AG10803 (cell line): ENCODE measurements around the gene NTNG1.

ENCODE experiments used
- DNase-seq: peaks from one replicate; pipeline ENCODE4 v3.0.0; 2010; ENCODE audit warnings: low read depth
- H3K4me3 ChIP-seq: 2 replicates; pipeline ENCODE4 v1.5.1; 2011; ENCODE audit warnings: mild to moderate bottlenecking, low read length, control low read depth
- TF ChIP-seq, protein P1 (sequence below): conservative IDR thresholded peaks from 2 replicates; pipeline ENCODE4 v1.5.1; 2011; ENCODE audit warnings: mild to moderate bottlenecking, low read length, control low read depth, inconsistent platforms

Gene NTNG1

DNA sequence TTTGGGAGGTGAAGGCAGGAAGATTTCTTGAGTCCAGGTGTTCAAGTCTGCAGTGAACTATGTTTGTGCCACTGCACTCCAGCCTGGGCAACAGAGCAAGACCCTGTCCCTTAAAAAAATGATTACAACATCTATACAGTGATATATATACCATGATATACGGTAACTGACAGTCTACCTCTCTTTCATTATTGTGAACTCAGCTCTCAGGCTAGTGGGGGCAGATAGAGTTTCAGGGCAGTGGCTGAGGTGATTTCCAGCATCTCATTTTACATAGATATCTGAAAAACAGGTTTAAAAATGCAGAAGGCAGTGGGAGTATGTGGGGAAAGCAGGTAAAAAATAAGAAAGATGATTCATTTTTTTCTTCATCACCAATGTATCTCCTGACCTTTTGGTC, 8.1 kb upstream of the NTNG1 start:
- H3K4me3 ChIP-seq, result no peak overlapping the region
- TF ChIP-seq, protein P1, sequence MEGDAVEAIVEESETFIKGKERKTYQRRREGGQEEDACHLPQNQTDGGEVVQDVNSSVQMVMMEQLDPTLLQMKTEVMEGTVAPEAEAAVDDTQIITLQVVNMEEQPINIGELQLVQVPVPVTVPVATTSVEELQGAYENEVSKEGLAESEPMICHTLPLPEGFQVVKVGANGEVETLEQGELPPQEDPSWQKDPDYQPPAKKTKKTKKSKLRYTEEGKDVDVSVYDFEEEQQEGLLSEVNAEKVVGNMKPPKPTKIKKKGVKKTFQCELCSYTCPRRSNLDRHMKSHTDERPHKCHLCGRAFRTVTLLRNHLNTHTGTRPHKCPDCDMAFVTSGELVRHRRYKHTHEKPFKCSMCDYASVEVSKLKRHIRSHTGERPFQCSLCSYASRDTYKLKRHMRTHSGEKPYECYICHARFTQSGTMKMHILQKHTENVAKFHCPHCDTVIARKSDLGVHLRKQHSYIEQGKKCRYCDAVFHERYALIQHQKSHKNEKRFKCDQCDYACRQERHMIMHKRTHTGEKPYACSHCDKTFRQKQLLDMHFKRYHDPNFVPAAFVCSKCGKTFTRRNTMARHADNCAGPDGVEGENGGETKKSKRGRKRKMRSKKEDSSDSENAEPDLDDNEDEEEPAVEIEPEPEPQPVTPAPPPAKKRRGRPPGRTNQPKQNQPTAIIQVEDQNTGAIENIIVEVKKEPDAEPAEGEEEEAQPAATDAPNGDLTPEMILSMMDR, result no peak

DNA sequence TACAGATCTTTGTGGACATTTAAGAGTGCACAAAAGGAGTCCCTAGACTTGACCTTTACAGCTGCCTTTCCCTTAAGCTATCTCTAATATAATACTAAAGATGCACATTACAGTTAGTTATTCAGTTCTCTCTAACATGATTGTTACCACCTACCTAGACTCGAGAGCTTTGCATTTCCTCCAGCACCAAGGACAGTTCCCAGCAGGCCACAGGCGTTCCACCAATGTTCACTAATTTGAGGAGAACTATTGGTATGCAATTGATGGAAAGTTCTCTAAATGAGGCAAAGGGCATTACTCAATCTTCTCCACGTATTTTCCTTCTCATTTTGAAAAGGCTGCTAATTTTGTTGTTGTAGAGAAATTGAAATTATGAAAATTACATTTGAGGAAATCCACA, 5.4 kb upstream of the NTNG1 start:
- H3K4me3 ChIP-seq, result no peak overlapping the region
- peak; percentile 58 for DNase-seq
- TF ChIP-seq, protein P1, result no peak

More for the DNA sequence above, 8.1 kb upstream of the NTNG1 start:
- no peak for DNase-seq

DNA sequence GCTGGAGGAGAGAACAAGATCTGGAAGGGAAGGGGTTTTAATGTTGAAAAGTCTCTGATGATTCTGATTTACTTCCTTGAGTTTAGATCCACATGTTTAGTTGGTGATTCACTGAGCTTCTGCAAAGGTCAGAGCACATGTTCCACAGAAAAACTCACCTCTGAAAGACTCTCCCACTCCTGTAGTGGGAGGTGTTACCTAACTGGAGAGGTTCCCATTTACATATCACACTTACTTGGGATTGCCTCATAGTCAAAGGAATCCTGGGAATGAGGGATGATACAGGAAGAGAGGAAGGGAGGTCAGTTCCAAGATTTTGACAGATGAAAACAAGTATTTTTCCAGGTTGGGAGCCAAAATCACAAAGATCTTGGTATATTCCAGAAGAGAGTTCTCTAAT, 2.7 kb upstream of the NTNG1 start:
- no peak for DNase-seq
- TF ChIP-seq, protein P1, result no peak
- no peak overlapping the region for H3K4me3 ChIP-seq

DNA sequence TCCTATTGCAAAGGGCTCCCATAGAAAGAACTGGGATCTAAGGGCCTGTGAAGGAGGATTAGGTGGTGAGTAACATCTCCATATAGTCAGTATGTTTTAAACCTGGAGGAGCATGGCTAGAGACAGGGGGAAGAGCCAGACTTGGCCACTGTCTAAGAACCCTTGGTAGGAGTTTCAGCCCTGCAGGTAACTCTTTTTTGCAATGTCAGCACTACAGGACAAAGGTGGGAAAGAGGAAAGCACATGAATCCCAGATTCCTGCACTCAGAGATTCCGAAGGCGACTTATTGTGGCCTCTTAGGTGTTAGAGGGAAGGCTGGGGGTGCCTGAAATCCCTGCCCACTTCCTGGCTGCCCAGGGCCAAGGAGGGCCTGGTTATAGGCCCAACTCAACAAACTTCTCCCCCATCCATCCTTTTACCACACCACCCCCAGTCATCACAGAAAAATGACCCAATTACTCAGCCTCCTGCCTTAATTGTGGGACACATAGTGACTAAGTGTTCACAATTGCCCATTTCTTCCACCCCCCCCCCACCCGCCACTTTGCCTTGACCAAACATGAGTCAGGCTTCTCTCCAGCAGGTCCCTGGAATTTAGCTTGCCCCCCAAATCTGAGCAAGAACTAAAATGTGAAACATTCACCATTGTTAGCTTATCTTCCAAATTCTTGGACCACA, 1.9 kb upstream of the NTNG1 start:
- no peak overlapping the region for H3K4me3 ChIP-seq
- TF ChIP-seq, protein P1, result no peak
- peak; percentile 56 for DNase-seq

DNA sequence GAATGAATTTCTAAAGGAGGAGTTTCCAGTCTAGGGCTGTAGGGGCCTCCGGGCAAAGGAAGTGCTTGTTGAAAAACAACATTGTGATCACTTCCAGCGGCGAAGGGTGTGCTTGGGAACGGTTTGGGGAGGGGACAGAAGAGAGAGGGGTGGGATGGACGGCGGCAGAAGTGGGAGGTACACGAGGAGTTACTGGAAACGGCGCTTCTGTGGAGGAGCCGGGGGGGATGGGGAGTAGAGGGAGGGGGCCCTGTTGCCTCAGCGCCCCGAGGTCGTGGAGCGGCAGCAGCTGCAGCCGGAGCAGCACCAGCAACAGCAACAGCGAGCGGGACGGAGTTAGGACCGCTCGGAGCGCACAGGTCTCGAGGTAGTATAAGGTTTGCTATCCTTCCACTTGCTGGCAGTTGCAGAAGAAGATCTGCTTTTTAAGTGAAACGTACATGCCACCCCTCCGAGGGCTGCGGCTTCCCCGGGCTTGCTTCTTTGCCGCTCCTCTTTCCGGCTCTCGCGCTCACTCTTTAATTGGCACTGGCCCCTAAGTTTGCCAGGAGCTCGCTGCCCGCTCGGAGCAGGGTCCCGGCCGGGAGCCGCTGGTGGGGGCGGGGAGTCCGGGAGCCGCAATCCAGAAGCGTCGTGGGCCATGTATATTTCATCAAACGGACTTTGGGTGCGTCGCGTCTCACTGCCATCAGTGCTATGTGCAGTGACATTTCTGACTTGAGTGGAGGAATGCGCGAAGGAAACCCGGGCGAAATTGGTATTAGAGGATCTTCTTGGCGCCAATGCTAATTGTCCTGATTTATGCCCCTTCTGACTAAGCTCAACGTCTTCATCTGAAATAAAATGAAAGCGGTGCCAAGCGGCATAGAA, 771 bp upstream of the NTNG1 start:
- peak overlapping the region; percentile 76 for H3K4me3 ChIP-seq
- TF ChIP-seq, protein P1, result 0 out of 2 replicates have a peak, but pooled peaks have one; percentile 4

DNA sequence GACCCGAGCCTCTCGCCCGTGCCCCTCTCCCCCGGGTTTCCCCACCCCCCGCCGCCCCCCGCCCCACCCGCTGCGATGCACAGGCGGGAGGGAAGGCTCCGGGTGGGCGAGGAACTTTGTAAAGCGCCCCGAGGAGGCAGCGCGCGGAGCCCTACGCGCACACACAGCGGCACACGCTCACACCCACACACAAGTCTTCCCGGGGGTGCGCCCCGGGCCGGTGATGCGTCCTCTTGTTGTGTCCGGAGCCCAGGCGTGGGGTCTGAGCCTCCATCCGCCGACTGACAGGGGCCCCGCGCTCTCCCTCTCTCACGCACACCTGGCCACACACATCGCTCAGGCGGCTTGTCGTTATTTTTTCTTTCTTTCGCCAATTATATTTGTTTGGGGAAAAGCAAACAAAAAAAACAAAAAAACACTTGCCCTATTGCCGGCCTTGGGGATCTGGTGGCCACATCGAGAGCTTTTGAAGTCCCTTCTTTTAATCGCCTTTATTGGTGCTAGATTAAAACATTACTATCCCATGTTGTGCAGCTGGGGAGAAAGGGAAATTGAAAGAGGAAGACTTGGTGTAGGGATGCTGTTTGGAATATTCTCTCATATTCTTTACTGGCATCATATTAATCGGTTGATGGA, 770 bp downstream of the NTNG1 start:
- TF ChIP-seq, protein P1, result no peak
- peak; percentile 40 for DNase-seq
- peak overlapping the region; percentile 76 for H3K4me3 ChIP-seq

More for the DNA sequence above, 771 bp upstream of the NTNG1 start:
- DNase-seq, result peak; percentile 71
